Stimulated activated CD4-positive, alpha-beta T cell treated with anti-CD3 and anti-CD28 coated beads, TNF-alpha, amount 100 ng/mL, for 24 hours (primary cell): Measurements from ENCODE around the gene LDAH.

Experiments
- DNase-seq, 3 experiments: peaks; one replicate each; pipeline ENCODE4 v3.0.0-alpha.2; 2020; ENCODE audit warnings: low read depth in 3 of 3

Gene LDAH

DNA sequence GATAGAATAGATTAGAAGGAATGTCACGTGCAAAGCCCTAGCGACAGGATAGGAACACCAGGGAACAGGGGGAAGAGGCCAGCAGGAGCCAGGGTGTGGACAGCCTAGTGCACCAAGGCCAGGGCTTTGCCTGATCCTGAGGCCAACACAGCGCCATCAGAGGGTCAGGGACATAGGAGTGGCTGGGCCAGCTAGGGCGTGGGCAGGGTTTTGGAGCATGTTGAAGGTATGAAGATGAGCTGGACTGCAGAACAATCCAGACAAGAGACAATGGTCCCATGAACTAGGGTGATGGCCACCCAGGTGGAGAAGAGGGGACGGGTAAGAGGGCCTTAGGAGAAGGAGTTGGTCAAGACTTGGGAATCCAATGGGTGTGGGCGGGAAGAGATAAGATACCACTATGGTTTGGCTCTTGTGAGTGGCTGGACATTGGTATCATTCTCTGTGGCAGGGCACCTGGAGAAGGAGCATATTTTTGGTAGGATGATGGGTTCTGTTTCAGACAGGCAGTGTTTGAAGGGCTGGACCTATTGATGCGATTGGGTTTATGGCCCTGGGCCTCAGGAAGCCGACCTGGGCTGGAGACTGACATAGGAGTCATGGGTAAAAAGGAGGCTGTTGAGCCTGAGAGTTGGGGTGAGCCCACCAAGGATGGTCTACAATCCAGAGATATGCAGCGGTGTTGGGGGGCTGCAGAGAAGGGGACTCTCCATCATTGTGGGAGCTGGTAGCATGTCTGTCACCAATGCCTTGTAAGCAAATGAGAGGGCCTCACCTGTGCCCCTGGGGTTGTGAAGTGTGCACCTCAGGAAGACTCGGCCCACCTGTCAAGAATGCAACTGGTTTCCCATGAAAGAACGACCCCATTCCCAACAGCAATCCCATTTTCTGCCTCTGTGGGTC lies 170.0 kb downstream of the LDAH start:
- DNase-seq, result no peak

DNA sequence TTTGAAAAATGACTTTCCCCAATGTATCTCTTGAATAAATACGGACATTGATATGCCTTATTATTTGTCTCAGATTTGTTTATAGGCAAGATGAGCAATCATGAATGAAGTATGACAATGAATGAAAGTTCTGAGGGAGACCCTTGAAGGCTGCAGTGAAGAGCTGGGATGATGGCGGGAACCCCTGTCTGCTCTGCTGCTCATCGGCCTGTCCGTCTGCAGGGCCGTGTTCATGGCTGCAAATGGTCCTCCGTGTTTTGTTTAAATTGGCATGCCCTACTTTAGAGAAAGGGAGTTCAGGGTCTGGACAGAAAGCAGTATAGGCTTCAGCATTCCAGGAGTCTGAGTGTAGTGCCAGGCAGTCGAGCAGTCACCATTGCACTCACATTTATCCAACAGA lies 170.8 kb downstream of the LDAH start:
- DNase-seq, result no peak

DNA sequence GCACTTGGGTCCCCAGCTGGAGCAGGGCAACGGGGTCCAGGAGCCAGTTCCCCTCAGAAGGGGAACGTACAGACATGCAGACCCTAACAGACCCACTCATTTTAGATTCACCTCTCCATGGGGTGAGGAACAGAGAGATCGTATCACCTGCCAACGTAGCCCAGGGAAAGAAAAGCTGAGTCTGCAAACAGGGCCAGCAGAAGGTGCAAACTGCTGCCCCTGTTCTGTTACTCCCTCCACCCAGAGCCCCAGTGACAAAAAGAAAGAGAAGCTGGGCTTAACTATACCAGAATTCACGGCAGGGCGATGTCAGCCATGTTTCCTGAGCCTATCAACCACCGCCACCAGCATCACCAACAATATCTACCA lies 171.2 kb downstream of the LDAH start:
- no peak for DNase-seq

DNA sequence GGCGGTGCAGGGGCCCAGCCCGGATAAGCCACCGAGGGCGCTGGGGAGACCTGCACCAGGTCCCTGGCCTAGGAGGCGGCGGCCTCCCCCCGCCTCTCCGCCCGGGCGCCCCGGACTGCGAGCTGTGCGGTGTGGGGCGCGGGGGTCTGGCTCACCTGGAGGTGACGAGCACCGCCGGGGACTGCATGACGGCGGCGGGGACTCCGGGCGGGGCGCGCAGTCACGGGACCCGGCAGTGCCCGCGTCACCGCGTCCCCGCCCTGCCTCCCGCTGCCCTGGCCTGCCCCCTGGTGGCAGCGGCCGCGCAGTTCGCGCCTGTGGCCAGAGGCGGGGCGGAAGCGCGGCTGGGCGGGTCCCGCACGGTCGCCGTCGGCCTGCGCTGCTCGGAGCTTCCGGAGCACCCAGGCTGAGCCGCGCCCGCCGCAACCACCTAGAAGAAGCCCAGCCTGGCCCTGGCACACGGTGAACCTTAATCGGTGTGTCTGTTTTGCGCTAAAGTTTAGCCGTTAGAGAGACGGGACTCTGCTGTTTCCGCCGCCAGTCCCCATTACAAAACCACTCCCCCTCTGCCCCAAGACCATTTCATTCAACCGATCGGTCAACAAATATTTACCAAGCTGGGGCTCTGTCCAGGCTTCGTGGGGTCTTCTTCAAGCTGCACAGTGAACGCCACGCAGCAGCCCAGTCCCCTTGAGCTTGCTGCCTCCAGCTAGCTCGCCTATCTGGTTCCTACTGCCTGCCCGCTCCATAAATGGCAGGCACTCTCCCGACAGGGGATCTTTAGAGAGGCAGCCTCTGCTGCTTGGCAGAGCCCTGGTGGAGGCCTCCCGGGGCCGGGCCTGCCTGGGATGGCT lies 171.8 kb downstream of the LDAH start, which contains the start of gene HS1BP3:
Gene HS1BP3 (minus strand): TSS at position 222 of the 854 bp plus-strand sequence. CDS start 35 bp downstream, at position 187.
- DNase-seq, result peak; percentile 71 to 79 (median 77)

DNA sequence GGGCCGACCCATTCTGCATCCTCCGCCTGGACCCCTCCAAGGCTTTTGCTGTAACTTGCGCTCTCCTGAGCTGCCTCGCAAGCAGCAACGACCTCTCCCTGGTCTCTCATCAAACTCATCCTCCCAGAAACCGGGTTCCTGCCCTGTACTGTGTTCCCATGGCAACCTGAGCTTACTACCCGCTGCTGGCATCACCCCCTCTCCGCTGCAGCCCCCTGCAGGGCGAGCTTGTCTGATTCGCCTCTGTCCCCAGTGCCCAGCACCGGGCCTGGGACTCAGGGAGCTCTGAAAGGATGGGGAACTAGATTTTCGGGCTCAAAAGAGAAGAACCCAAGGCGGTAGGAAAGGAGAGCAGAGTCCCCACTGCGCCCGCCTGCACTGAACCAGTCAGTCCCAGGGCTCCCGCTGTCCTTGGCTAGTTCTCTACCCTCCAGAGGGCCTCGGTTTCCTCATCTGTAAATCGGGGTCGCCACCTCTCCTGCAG lies 172.5 kb downstream of the LDAH start:
- no peak for DNase-seq

DNA sequence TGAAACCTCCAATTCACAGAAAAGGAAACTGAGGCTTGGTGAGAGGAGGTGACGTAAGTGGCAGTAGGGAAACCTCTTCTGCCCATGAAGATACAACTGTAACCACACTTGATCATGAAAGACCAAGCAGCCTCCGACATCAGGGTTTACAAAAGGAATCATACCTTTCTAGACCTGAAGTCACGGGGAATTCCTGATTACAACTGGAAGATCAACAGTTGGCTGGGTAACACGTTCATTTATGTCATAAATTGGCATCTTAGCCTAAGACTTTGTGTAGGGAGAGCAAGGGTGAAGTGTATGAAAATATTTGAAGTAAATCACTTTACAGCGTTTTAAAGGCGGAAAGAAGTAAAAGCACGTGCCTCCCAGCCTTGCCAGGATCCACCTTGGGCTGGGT lies 172.9 kb downstream of the LDAH start:
- no peak for DNase-seq

DNA sequence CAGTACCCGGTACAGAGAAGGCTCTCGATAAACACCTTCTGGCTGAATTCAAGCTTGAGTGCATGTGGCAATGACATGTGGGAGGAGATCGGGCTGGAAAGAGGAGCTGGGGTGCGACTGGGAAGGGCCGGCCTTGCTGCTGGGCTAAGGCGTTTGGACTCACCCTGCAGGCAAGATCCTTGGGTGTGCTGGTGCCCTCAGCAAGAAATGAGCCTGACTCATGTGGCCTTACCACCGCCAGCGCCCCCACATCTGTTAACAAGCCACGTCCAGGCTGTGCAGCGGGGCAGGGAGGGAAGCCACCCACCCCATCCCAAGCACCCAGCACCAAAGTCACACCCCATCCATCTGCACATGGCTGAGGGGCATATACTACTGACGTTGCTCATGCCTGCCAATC lies 173.3 kb downstream of the LDAH start:
- DNase-seq, result no peak

DNA sequence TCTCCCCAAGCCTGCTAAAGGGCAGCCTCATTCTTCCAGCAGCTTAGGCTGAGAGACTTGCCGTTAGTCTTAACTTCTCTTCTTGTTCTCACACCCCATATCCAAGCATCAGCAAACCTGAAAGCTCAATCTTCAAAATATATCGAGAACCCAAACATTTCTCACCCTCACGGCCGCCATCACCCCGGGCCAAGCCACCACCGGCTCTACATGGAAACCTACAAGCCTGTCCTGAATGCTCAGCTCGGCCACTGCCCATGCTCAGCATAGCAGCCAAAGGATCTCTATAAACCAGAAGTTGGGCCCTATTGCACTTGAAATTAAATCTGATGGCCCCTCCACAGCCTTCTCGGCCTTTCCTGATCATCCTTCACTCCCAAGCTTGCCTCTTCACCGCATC lies 174.1 kb downstream of the LDAH start:
- DNase-seq, result no peak

DNA sequence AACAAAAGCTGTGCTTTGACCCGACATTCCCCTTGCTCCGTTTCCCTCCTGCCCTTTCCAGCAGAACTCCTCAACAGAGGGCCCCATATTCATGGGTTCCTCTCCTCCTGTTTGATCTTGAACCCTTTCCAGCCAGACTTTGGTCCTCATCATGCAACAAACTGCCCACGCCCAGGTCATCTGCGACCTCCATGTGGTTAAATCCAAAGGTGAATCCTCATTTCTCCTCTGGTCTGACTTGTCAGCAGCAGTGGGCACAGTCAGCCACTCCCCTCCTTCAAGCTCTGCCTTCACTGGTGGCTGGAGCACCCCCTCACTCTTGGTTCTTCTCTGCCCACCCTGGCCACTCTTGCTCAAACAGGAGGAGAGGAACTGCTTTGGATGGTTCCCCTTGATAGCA lies 174.7 kb downstream of the LDAH start:
- DNase-seq, result no peak

DNA sequence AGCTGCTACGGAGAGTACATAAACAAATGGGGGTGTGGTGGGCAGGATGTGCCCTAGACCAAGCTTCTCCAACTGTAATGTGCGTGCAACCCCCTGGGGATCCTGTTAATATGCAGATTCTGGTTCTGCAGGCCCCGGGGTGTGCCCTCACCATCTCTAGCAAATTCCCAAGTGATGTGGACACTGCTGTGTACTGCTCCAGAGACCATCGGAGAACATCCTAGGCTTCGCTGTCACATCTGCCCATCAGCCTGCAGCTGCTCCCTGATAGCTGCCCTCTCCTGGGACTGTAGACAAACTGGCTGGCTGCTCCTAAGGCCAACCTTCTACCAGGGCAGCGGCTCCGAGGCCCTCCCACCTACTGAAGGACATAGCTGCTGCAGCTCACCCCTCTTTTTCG lies 175.2 kb downstream of the LDAH start:
- no peak for DNase-seq

DNA sequence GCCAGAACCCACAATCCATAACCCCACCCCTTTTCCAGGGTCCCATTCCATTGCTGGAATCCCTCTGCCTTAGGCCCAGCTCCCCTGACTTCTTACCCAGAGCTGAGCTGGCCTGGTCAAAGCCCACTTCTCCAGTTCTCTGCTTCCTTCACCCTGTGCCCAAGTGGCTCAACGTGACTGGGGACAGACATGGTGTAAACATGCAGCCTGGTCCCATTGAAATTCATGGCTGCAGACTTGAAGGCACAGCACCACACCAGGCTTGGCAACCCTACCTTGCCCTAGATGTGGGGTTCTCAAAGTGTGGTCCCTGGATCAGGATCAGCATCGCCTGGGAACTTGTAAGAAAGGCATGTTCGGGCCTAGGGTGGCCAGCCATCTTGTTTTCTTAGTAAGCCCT lies 175.7 kb downstream of the LDAH start:
- DNase-seq, result no peak

DNA sequence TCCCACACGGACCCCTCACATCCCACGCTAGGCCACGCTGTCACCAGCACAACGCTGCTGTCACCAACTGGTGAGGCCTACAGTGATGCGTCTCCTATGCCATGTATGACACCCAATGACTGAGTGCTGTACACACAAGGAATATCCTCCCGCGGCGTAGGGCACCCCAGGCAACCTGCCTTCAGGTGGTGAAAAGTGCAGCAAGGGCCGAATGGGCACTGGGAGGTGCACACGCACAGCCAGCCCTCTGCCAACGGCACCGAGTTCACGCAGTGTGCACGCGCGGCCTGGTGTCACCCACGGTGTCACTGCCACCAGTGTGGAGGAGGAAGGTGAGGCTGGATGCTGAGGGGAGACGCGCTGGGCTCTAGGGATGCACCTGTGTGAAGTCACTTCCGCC lies 176.5 kb downstream of the LDAH start:
- no peak for DNase-seq

DNA sequence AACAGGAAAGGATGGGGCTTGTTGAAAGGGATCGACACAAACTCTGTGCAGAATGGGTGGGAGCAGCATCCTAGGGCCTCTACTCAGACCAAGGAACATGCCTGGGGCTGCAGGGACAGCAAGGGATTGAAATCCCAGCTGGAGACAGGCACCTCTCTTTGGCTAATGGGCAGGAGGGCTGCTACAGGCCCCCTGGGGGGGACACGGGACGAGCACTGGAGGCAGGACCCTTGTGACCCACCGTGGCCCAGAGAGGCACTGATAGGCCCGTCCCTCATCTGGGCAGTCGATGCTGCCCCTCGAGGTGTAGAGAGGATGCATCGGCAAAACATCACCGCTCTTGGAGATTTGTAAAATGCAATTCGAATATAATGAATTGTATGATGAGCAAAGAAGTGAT lies 177.1 kb downstream of the LDAH start:
- no peak for DNase-seq

DNA sequence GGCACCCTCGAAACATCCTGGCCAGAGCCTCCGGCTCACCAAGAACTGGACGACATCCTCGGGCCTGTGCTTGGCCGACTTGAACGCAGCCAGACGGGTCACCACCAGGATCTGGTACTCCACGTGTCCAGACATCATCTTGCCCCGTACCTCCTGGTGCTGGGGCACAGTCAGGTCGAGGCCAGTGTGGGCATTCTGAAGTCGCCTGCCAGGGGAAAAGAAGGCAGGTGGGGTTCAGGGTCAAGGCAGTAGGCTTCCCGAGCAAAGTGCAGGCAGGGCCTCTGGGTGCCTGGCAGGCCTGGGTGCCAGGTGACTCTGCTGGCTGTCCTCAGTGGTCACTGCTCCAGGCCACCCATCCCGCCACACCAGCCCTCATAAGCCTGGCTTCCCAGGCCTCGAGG lies 177.6 kb downstream of the LDAH start:
- no peak for DNase-seq

DNA sequence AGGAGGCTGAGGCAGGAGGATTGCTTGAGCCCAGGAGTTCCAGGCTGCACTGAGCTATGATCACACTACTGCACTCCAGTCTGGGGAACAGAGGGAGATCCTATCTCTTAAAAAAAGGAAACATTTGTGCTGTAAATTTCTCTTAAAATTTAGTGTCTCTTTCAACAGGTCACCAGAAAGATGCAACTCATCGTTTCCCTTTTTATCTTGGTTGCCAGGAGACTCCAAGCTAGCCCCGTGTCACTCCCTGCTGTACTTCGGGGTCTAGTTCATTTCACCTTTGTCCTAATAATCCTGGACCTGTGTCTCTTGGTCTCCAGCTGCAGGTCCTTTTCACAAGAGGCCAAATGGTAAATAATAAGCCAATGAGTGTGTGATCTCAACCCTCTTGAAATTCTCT lies 179.1 kb downstream of the LDAH start:
- DNase-seq, result no peak

DNA sequence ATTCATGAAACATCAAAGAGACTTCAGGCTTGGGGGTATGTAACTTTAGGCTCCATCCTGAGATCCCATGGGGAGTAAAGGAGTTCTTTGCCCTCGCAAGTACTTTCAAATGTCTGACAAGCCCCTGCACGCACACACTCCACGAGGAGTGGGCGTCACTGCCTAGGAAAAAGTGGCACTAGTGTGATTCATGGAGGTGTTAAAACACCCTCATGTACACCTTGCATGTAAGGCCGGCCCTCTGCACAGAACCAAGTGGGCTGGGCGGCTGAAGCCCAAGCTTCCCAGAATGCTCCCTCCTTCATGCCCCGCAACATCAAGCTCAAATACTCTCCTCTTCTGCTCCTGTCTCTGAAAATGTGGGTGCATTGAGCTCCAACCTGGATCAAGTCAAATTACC lies 179.8 kb downstream of the LDAH start:
- DNase-seq, result no peak

DNA sequence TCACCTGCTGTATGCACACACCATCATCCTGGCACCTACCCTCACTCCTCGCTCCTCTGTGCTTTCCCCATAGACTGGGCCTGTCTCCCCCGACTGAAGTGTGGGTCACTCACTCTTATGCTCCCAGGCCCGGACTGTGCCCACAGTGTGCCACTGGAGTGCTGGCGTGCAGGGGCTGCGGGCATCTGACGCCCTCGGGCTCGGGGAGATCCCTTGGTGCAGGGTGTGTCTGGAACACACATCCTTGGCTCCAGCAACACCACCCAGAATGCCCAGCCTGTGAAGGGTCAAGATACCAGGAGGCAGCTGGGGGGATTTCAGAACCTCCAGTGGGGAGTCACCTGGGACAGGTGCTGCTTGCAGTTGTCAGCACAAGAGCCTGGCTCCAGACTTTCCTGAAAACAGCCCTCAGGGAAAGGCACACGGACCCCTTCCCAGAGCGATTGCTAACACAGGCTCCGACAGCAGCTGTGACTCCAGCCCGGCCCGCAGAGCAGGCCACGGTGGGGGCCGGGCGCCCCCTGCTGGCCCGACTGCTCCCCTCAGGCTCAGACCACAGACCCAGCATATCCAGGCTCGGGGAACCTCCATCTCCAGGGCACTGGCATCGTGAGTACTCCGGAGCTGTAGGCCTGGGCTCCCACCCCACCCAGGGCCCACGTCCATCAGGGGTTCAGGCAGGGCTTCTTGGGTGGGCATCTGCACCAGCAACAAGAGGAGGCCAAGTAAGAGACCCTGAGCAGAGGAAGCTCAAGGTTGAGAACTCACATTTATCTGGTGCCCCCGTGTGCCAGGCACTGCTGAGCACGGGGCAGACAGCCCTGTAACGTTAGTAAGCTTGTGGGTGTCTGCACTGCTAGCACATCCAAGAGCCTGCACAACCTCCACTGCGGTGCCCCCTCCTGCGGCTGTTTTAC lies 180.6 kb downstream of the LDAH start:
- DNase-seq, result peak; percentile 55 to 71 (median 63)

DNA sequence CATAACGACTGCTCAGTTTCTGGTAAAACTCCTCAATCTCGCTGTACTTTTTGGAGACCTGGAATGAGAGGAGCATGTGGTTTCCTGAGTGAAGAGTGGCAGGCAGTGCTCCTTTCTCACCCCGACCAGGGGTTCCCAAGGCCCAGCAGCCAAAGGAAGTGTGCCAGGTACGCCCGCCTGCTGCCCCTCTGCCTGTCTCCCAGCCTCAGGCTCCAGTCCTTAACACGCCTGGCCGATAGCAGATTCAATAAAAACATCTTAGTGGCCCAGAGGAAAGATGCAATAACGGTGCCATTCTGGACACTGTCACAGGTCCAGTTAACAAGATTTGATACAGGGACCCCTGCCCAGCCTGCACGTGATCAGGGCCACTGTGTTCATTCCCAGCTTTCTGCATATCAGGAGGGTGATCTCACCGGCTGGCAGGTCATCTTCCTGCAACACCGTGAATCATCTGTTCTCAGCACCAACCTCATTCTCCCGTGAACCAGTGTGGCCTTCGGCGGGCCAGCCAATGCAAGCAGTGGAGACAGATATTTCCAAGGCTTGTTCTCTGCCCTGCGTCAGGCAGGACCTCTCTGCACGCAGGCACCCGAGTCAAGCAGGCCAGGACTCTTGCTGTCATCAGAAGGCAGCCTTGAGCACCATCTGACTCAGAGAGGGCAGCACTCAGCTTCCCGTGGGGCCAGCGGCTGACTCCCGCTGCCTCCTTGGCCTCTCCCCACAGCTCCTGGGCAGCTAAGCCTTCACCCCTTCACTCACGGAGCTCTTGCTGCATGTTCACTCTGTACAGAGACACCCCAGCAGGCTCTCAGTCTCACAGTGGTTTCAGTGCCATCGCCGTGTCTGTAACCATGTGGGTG lies 181.5 kb downstream of the LDAH start:
- no peak for DNase-seq

DNA sequence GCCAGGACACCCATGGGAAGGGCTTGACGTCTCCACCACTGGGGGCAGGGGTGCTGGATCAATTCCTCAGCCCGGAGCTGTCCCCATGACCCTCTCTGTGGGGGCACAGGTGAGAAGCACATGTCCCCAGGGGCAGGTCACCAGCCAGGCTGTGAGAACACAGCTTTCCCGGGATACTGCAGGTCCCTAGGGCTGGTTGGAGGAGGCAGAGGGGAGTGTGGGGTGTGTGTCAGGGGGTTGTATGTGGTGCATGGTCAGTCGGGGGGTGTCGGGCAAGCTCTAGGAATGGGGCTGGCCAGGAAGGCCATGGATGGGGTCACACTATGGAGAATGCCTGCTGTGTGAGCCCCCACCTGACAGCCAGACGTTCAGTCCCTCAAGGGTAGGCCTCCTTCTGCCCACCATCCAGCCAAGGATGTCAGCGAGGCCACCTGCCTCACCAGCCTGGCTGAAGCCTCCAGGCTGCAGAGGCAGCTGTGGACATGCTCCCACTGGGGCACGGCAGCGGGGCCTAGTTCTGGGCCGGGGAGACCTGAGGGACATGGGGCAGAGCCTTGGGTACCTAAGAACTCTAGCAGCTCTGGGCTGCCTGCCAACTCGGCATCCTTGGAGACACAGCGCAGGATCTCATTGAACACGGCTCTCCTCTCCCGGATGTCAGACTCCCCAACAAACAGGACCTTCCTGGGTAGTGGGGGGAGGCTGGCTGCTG lies 182.3 kb downstream of the LDAH start:
- no peak for DNase-seq
